Hepatocyte (in vitro differentiated cells): ENCODE results near the gene SLC6A3.

Experiments
- CTCF ChIP-seq: fragments of 200-600 bp; sonication (generic); IDR thresholded peaks from 2 replicates; pipeline ENCODE4 v1.5.1; 2016; ENCODE audit warnings: antibody characterized with exemption, mild to moderate bottlenecking; ENCODE audit not compliant: poor library complexity
- EZH2 ChIP-seq: fragments of 200-600 bp; sonication (generic); IDR thresholded peaks from 2 replicates; pipeline ENCODE4 v1.6.1; 2016; ENCODE audit warnings: antibody characterized with exemption, mild to moderate bottlenecking, borderline replicate concordance
- EZH2phosphoT487 ChIP-seq: fragments of 200-600 bp; sonication (generic); IDR thresholded peaks from one replicate; pipeline ENCODE4 v1.6.1; 2018; ENCODE audit warnings: antibody characterized with exemption, mild to moderate bottlenecking, low read depth, moderate library complexity; ENCODE audit not compliant: unreplicated experiment, severe bottlenecking

GRCh38 chr5:1412621-1413020 is 32.6 kb downstream of the SLC6A3 start:
- TF ChIP-seq CTCF: no peak
- TF ChIP-seq EZH2: no peak
- TF ChIP-seq EZH2phosphoT487: no peak
